OCI-LY1 (cell line): ENCODE results near the gene CENPA.

Experiments
- EZH2 ChIP-seq: fragments of 200-600 bp; sonication (generic), shearing (Covaris generic); IDR thresholded peaks from 2 replicates; pipeline ENCODE4 v1.8.0; 2017; ENCODE audit warnings: borderline replicate concordance, mixed run types, mild to moderate bottlenecking, antibody characterized with exemption, low read length, moderate library complexity, mixed read lengths
- TF ChIP-seq, protein P1 (sequence below): fragments of 200-600 bp; sonication (generic), shearing (Covaris generic); IDR thresholded peaks from 2 replicates; pipeline ENCODE4 v1.5.1; 2017; ENCODE audit warnings: mild to moderate bottlenecking, antibody characterized with exemption, low read length, moderate library complexity, mixed read lengths

DNA sequence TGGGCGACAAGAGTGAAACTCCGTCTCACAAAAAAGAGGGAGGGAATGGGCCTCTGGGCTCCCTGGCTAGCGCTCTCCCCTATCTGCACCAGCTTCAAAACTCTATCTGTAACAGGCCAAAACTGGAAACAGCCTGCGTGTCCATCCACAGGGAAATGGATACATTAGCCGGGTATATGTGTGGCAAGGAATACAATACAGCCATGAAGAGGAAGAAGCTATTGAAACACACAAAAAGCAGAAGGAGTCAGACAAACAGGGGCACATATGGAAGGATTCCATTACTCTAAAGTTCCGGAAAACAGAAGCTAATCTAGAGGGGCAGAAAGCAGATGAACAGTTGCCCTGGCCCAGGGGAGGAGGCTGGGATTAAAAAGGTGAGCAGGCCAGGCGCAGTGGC is 46.3 kb upstream of the CENPA start:
- TF ChIP-seq, protein P1, sequence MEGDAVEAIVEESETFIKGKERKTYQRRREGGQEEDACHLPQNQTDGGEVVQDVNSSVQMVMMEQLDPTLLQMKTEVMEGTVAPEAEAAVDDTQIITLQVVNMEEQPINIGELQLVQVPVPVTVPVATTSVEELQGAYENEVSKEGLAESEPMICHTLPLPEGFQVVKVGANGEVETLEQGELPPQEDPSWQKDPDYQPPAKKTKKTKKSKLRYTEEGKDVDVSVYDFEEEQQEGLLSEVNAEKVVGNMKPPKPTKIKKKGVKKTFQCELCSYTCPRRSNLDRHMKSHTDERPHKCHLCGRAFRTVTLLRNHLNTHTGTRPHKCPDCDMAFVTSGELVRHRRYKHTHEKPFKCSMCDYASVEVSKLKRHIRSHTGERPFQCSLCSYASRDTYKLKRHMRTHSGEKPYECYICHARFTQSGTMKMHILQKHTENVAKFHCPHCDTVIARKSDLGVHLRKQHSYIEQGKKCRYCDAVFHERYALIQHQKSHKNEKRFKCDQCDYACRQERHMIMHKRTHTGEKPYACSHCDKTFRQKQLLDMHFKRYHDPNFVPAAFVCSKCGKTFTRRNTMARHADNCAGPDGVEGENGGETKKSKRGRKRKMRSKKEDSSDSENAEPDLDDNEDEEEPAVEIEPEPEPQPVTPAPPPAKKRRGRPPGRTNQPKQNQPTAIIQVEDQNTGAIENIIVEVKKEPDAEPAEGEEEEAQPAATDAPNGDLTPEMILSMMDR, result no peak
- no peak for TF ChIP-seq EZH2
